SK-N-SH (cell line): ENCODE results near the gene CFAP20. TPM values are rescaled to one million over a fixed set of nuclear protein-coding genes. Genes with fewer than 3 reads are reported as not detected.

Source experiments
- CTCF ChIA-PET: fragments of 300-600, 350-600 bp; formaldehyde crosslinking; extraction: SDS; loops from one replicate; lab custom pipeline; 2021; lab: Yijun Ruan, JAX
- POLR2A ChIA-PET: fragments of 350-600 bp; sonication (Branson Sonifier 250); formaldehyde crosslinking; extraction: SDS; loops from one replicate; lab custom pipeline; 2020; ENCODE audit warnings: antibody characterized with exemption, inconsistent platforms; lab: Yijun Ruan, JAX
- DNase-seq: peaks from one replicate; pipeline ENCODE4 v3.0.0; 2012
- H2AFZ ChIP-seq: fragments of 200-600 bp; sonication (generic); 2 replicates; pipeline ENCODE4 v1.8.1; 2016; ENCODE audit warnings: antibody characterized with exemption, mild to moderate bottlenecking, low read depth
- H3F3A ChIP-seq: fragments of 200-600 bp; sonication (generic); replicated peaks from 2 replicates; pipeline ENCODE3; 2016; ENCODE audit warnings: antibody characterized with exemption, mild to moderate bottlenecking; ENCODE audit not compliant: insufficient read depth
- H3K27ac ChIP-seq, 2 experiments: fragments of 200-500 bp in 1 of 2; fragments of 200-600 bp in 1 of 2; sonication (Bioruptor generic) in 1 of 2; sonication (generic), shearing (Covaris generic) in 1 of 2; 2 replicates each; pipeline versions ENCODE4 v1.5.1 to v1.6.1; 2014 to 2016; ENCODE audit warnings: low read depth in 2 of 2, inconsistent platforms in 1 of 2, low read length in 1 of 2, mild to moderate bottlenecking in 1 of 2, mixed read lengths in 1 of 2
- H3K27me3 ChIP-seq: fragments of 200-600 bp; sonication (generic), shearing (Covaris generic); 2 replicates; pipeline ENCODE4 v1.6.1; 2016; ENCODE audit warnings: mixed run types; ENCODE audit not compliant: insufficient read depth
- H3K36me3 ChIP-seq, 2 experiments: fragments of 200-500 bp in 1 of 2; fragments of 200-600 bp in 1 of 2; sonication (Bioruptor generic) in 1 of 2; sonication (generic) in 1 of 2; replicated peaks in 1 of 2; 2 replicates each; pipeline versions ENCODE3 to v1.5.1; 2014 to 2016; ENCODE audit warnings: low read length in 1 of 2, mild to moderate bottlenecking in 1 of 2; ENCODE audit not compliant: insufficient read depth in 2 of 2, control insufficient read depth in 1 of 2
- H3K4me1 ChIP-seq, 2 experiments: fragments of 200-500 bp in 1 of 2; fragments of 200-600 bp in 1 of 2; sonication (Bioruptor generic) in 1 of 2; sonication (generic), shearing (Covaris generic) in 1 of 2; 2 replicates each; pipeline versions ENCODE4 v1.5.1 to v1.6.1; 2014 to 2016; ENCODE audit warnings: low read depth in 1 of 2, low read length in 1 of 2, mixed run types in 1 of 2; ENCODE audit not compliant: insufficient read depth in 2 of 2, control insufficient read depth in 1 of 2
- H3K4me2 ChIP-seq: fragments of 200-600 bp; sonication (generic), shearing (Covaris generic); 2 replicates; pipeline ENCODE4 v1.6.1; 2017; ENCODE audit warnings: mixed run types
- H3K4me3 ChIP-seq, 2 experiments: fragments of 200-500 bp in 1 of 2; fragments of 200-600 bp in 1 of 2; sonication (Bioruptor generic) in 1 of 2; sonication (generic), shearing (Covaris generic) in 1 of 2; 2 replicates each; pipeline versions ENCODE4 v1.5.1 to v1.8.1; 2014 to 2016; ENCODE audit warnings: low read depth in 2 of 2, inconsistent platforms in 1 of 2, low read length in 1 of 2, mild to moderate bottlenecking in 1 of 2, mixed read lengths in 1 of 2, moderate library complexity in 1 of 2
- H3K79me2 ChIP-seq: fragments of 200-600 bp; sonication (generic); 2 replicates; pipeline ENCODE4 v1.8.1; 2017; ENCODE audit warnings: mild to moderate bottlenecking; ENCODE audit not compliant: insufficient read depth
- H3K9ac ChIP-seq: fragments of 200-600 bp; sonication (generic); 2 replicates; pipeline ENCODE4 v1.6.1; 2017; ENCODE audit warnings: mixed run types
- H3K9me2 ChIP-seq: fragments of 200-600 bp; sonication (generic); 2 replicates; pipeline ENCODE4 v1.6.1; 2017; ENCODE audit warnings: mixed run types
- H3K9me3 ChIP-seq: fragments of 200-600 bp; sonication (generic); 2 replicates; pipeline ENCODE4 v1.6.1; 2017; ENCODE audit warnings: mixed run types, mild to moderate bottlenecking, moderate library complexity
- H4K20me1 ChIP-seq: fragments of 200-600 bp; sonication (generic); 2 replicates; pipeline ENCODE4 v1.6.1; 2017; ENCODE audit warnings: mild to moderate bottlenecking, mixed run types; ENCODE audit not compliant: insufficient read depth
- CHD2 ChIP-seq: fragments of 150-350 bp; IDR thresholded peaks from 2 replicates; pipeline ENCODE4 v1.6.1; 2018; ENCODE audit warnings: low read length; ENCODE audit not compliant: partially characterized antibody
- CTCF ChIP-seq: fragments of 200-600 bp; sonication (generic); IDR thresholded peaks from 2 replicates; pipeline ENCODE4 v1.6.1; 2017; ENCODE audit warnings: antibody characterized with exemption, mild to moderate bottlenecking, moderate library complexity
- ELF1 ChIP-seq: IDR thresholded peaks from 2 replicates; pipeline ENCODE4 v1.4.0; 2012
- FOSL2 ChIP-seq: IDR thresholded peaks from 2 replicates; pipeline ENCODE4 v1.4.0; 2012; ENCODE audit warnings: low read depth, mild to moderate bottlenecking, moderate library complexity, borderline replicate concordance
- GABPA ChIP-seq: IDR thresholded peaks from 2 replicates; pipeline ENCODE4 v1.4.0; 2012; ENCODE audit warnings: low read depth, mild to moderate bottlenecking
- JUND ChIP-seq: IDR thresholded peaks from 2 replicates; pipeline ENCODE4 v1.4.0; 2012
- MEF2A ChIP-seq: IDR thresholded peaks from 2 replicates; pipeline ENCODE4 v1.4.0; 2012; ENCODE audit warnings: low read depth, borderline replicate concordance
- MXI1 ChIP-seq: IDR thresholded peaks from 2 replicates; pipeline ENCODE4 v1.6.1; 2012; ENCODE audit warnings: mild to moderate bottlenecking, low read depth, low read length, improper control_type of control experiment
- NFIC ChIP-seq: IDR thresholded peaks from 2 replicates; pipeline ENCODE4 v1.4.0; 2012; ENCODE audit warnings: borderline replicate concordance
- RFX5 ChIP-seq: IDR thresholded peaks from 2 replicates; pipeline ENCODE4 v1.6.1; 2012; ENCODE audit warnings: mild to moderate bottlenecking, improper control_type of control experiment, low read length
- RXRA ChIP-seq: IDR thresholded peaks from 2 replicates; pipeline ENCODE4 v1.4.0; 2012; ENCODE audit warnings: low read depth, mild to moderate bottlenecking, borderline replicate concordance
- SMC3 ChIP-seq: IDR thresholded peaks from 2 replicates; pipeline ENCODE4 v1.6.1; 2012; ENCODE audit warnings: low read depth, low read length, improper control_type of control experiment
- USF1 ChIP-seq: IDR thresholded peaks from 2 replicates; pipeline ENCODE4 v1.4.0; 2012; ENCODE audit warnings: low read depth, borderline replicate concordance
- YY1 ChIP-seq: IDR thresholded peaks from 2 replicates; pipeline ENCODE4 v1.4.0; 2012; ENCODE audit warnings: low read depth, mild to moderate bottlenecking
- ZBTB33 ChIP-seq: IDR thresholded peaks from 2 replicates; pipeline ENCODE4 v1.4.0; 2012; ENCODE audit warnings: low read depth, borderline replicate concordance
- WGBS: methylation state at CpG from one replicate; pipeline ENCODE4 v1.1.6; 2017; ENCODE audit warnings: low lambda C conversion rate; 5-methylcytosine and 5-hydroxymethylcytosine counted together
- polyA plus RNA-seq, 3 experiments: library from polyadenylated mRNA; depleted of rRNA; stranded (reverse); fragments of >200 nt; gene quantifications; 2 replicates each; pipeline ENCODE4 v1.2.3, GENCODE V29; 2012

CFAP20 gene
- polyA plus RNA-seq, 1 of the 3 experiments (the other 2 are of a cell fraction), result 61.6 TPM

- Histone ChIP-seq H3K36me3 (peaks cover 0 to under 1% of the 10 kb centered on the region in 2 experiments), H3K79me2 (no peaks in the 10 kb centered on the region), H3K27me3 (no peaks in the 10 kb centered on the region), H3F3A (no peaks in the 10 kb centered on the region), H4K20me1 (no peaks in the 10 kb centered on the region), H3K9me3 (no peaks in the 10 kb centered on the region), H3K4me1 (peaks cover 9 to 17% of the 10 kb centered on the region in 2 experiments; a peak in 2 of 4 replicates), H3K4me2 (no peak overlapping the region), H2AFZ (no peak overlapping the region), H3K4me3 (no peak overlapping the region), H3K9me2 (no peaks in the 10 kb centered on the region), H3K27ac (no peak overlapping the region), H3K9ac (no peak overlapping the region)
- 93% methylated on average over 2 of the region's 2 CpGs for WGBS
- DNase-seq, result no peak
- CTCF ChIA-PET, result interaction anchor here (1.3 to 6.8 kb wide), 3 partner anchors 11 to 19 kb away, joined by 4 to 47 read pairs (median 26); no protein-coding TSS in a partner anchor
- POLR2A ChIA-PET, result no interaction called here
- TF ChIP-seq JUND (no peak), GABPA (no peak), ELF1 (no peak), CHD2 (no peak), SMC3 (no peak), RFX5 (no peak), ZBTB33 (no peak), RXRA (no peak), FOSL2 (no peak), NFIC (no peak), MXI1 (no peak), MEF2A (no peak), YY1 (no peak)
- TF ChIP-seq, all 33 proteins: peak for 0
Measured at GRCh38 chr16:58107709-58108108, 21.5 kb downstream of the CFAP20 start.

GRCh38 chr16:58107228-58107627 lies 22.0 kb downstream of the CFAP20 start:
- no peaks in the 10 kb centered on the region for H3K79me2 ChIP-seq
- no peaks in the 10 kb centered on the region for H4K20me1 ChIP-seq
- no peak overlapping the region for H2AFZ ChIP-seq
- H3K9me3 ChIP-seq, result no peaks in the 10 kb centered on the region
- no peaks in the 10 kb centered on the region for H3K36me3 ChIP-seq
- no peaks in the 10 kb centered on the region for H3F3A ChIP-seq
- POLR2A ChIA-PET, result no interaction called here
- H3K9ac ChIP-seq, result no peak overlapping the region
- no peak overlapping the region for H3K4me3 ChIP-seq
- peaks cover 9 to 17% of the 10 kb centered on the region in 2 experiments; a peak in 2 of 4 replicates for H3K4me1 ChIP-seq
- CTCF ChIA-PET, result interaction anchor here (0.9 to 6.8 kb wide), 4 partner anchors 10 to 88 kb away, joined by 3 to 47 read pairs (median 15); no protein-coding TSS in a partner anchor
- H3K27me3 ChIP-seq, result no peaks in the 10 kb centered on the region
- TF ChIP-seq USF1, result no peak
- peak; percentile 13; the same call in 1 of the 2 replicates for TF ChIP-seq CTCF
- no peak overlapping the region for H3K27ac ChIP-seq
- WGBS, result 56% methylated on average over 2 of the region's 2 CpGs
- H3K9me2 ChIP-seq, result no peaks in the 10 kb centered on the region
- DNase-seq, result no peak
- H3K4me2 ChIP-seq, result no peak overlapping the region
